HEK293 (cell line): ENCODE results near the gene COASY.

ENCODE experiments used
- SETDB1 ChIP-seq: IDR thresholded peaks from one replicate; pipeline ENCODE4 v1.6.1; 2017; ENCODE audit warnings: mild to moderate bottlenecking, low read length, moderate library complexity, mixed read lengths; ENCODE audit not compliant: insufficient read length
- TCF7L2 ChIP-seq: IDR thresholded peaks from 2 replicates; pipeline ENCODE4 v1.6.1; 2011; ENCODE audit warnings: low read depth, mild to moderate bottlenecking, inconsistent platforms, low read length, moderate library complexity, borderline replicate concordance
- ZFP41 ChIP-seq: fragments of 450-650 bp; formaldehyde crosslinking; IDR thresholded peaks from 2 replicates; pipeline ENCODE4 v1.5.1; 2016; ENCODE audit warnings: missing biosample characterization, missing genetic modification characterization, borderline replicate concordance
- ZNF24 ChIP-seq: fragments of 450-650 bp; formaldehyde crosslinking; IDR thresholded peaks from 2 replicates; pipeline ENCODE4 v1.5.1; 2016; ENCODE audit warnings: missing biosample characterization, missing genetic modification characterization
- TF ChIP-seq, protein P1 (sequence below): fragments of 450-650 bp; formaldehyde crosslinking; IDR thresholded peaks from 2 replicates; pipeline ENCODE4 v1.5.1; 2016; ENCODE audit warnings: missing biosample characterization, missing genetic modification characterization

- TF ChIP-seq, protein P1, sequence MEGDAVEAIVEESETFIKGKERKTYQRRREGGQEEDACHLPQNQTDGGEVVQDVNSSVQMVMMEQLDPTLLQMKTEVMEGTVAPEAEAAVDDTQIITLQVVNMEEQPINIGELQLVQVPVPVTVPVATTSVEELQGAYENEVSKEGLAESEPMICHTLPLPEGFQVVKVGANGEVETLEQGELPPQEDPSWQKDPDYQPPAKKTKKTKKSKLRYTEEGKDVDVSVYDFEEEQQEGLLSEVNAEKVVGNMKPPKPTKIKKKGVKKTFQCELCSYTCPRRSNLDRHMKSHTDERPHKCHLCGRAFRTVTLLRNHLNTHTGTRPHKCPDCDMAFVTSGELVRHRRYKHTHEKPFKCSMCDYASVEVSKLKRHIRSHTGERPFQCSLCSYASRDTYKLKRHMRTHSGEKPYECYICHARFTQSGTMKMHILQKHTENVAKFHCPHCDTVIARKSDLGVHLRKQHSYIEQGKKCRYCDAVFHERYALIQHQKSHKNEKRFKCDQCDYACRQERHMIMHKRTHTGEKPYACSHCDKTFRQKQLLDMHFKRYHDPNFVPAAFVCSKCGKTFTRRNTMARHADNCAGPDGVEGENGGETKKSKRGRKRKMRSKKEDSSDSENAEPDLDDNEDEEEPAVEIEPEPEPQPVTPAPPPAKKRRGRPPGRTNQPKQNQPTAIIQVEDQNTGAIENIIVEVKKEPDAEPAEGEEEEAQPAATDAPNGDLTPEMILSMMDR (tag by site-specific recombination): no peak; the same call in 1 of the 2 replicates
- TF ChIP-seq SETDB1 (no peak), TCF7L2 (no peak), ZNF24 (no peak), ZFP41 (tag by site-specific recombination) (no peak)
Measured at GRCh38 chr17:42609182-42609813, 47.4 kb downstream of the COASY start, which contains the start of the genes RETREG3 and TUBG1.
